ENCODE results near the gene LPA. TPM values are rescaled to one million over a fixed set of nuclear protein-coding genes. Genes with fewer than 3 reads are reported as not detected.
"Not testable (repeated sequence)": the region's sequence is repeated elsewhere in the genome, so short reads cannot be mapped to it uniquely, and the experiment has no call there.

Gene LPA
- total RNA-seq (2014; rRNA removed; shearing (Covaris generic)) = not detected in 2 replicates
- not detected in 2 replicates for polyA plus RNA-seq (2015; cell fraction: cytosol; rRNA removed)
- polyA plus RNA-seq (2015; cell fraction: nucleus; rRNA removed) = not detected in 2 replicates

GRCh38 chr6:160664198-160664597, at the start of gene LPA:
TSS of gene LPA (minus strand) at chr6:160664275. CDS start at chr6:160664214, 61 bp downstream.
- DNase-seq (ENCODE audit: low read depth) = not testable (repeated sequence)

- not testable (repeated sequence) for DNase-seq (ENCODE audit: low read depth)
Measured at GRCh38 chr6:160708993-160709392, 44.9 kb upstream of the LPA start.

- not testable (repeated sequence) for DNase-seq (ENCODE audit: low read depth)
Measured at GRCh38 chr6:160704688-160705087, 40.6 kb upstream of the LPA start.

- DNase-seq (ENCODE audit: low read depth) = not testable (repeated sequence)
Measured at GRCh38 chr6:160701918-160702680, 38.0 kb upstream of the LPA start, which contains the start of gene PLG. TSS of gene PLG (plus strand) at chr6:160702244. CDS start at chr6:160702305, 61 bp downstream.

- no peak for DNase-seq (ENCODE audit: low read depth)
Measured at GRCh38 chr6:160697826-160698225, 33.8 kb upstream of the LPA start.

GRCh38 chr6:160696884-160697283, 32.8 kb upstream of the LPA start:
- not testable (repeated sequence) for DNase-seq (ENCODE audit: low read depth)

- not testable (repeated sequence) for DNase-seq (ENCODE audit: low read depth)
Measured at GRCh38 chr6:160695622-160696021, 31.5 kb upstream of the LPA start.

- DNase-seq (ENCODE audit: low read depth) = not testable (repeated sequence)
Measured at GRCh38 chr6:160695025-160695424, 30.9 kb upstream of the LPA start.

- DNase-seq (ENCODE audit: low read depth) = no peak
Measured at GRCh38 chr6:160692369-160692959, 28.4 kb upstream of the LPA start.

- no peak for DNase-seq (ENCODE audit: low read depth)
Measured at GRCh38 chr6:160691617-160692016, 27.5 kb upstream of the LPA start.

- no peak for DNase-seq (ENCODE audit: low read depth)
Measured at GRCh38 chr6:160690458-160690857, 26.4 kb upstream of the LPA start.

- DNase-seq (ENCODE audit: low read depth) = no peak
Measured at GRCh38 chr6:160685762-160686450, 21.8 kb upstream of the LPA start.

- not testable (repeated sequence) for DNase-seq (ENCODE audit: low read depth)
Measured at GRCh38 chr6:160685101-160685761, 21.2 kb upstream of the LPA start.

GRCh38 chr6:160679402-160679769, 15.3 kb upstream of the LPA start:
- no peak for DNase-seq (ENCODE audit: low read depth)

- DNase-seq (ENCODE audit: low read depth) = no peak
Measured at GRCh38 chr6:160678744-160679401, 14.8 kb upstream of the LPA start.

- no peak for DNase-seq (ENCODE audit: low read depth)
Measured at GRCh38 chr6:160678230-160678629, 14.2 kb upstream of the LPA start.

- DNase-seq (ENCODE audit: low read depth) = not testable (repeated sequence)
Measured at GRCh38 chr6:160676418-160676817, 12.3 kb upstream of the LPA start.

GRCh38 chr6:160668589-160668988, 4.5 kb upstream of the LPA start:
- no peak for DNase-seq (ENCODE audit: low read depth)

- peak; percentile 8 for DNase-seq (ENCODE audit: low read depth)
Measured at GRCh38 chr6:160667639-160668481, 3.8 kb upstream of the LPA start.

- DNase-seq (ENCODE audit: low read depth) = no peak
Measured at GRCh38 chr6:160662842-160663241, 1.2 kb downstream of the LPA start.
